Caco-2 (cell line): ENCODE results near the gene THY1. TPM values are rescaled to one million over a fixed set of nuclear protein-coding genes. Genes with fewer than 3 reads are reported as not detected.
"Not testable (repeated sequence)": the region's sequence is repeated elsewhere in the genome, so short reads cannot be mapped to it uniquely, and the experiment has no call there.

Source experiments
- BruUV-seq: library from RNA; stranded (reverse); fragments of 400-500 nt; replicated peaks from 2 replicates; lab custom pipeline; 2021; lab: Mats Ljungman, UMichigan
- CTCF ChIA-PET: fragments of 300-600 bp; sonication (Branson Sonifier 250); formaldehyde crosslinking; loops from one replicate; lab custom pipeline; 2022; ENCODE audit warnings: antibody characterized with exemption; lab: Charles Lee
- POLR2A ChIA-PET: fragments of 300-600 bp; sonication (Branson Sonifier 250); formaldehyde crosslinking; loops from one replicate; lab custom pipeline; 2022; ENCODE audit warnings: antibody characterized with exemption; lab: Charles Lee
- DNase-seq, 2 experiments: peaks; one replicate each; pipeline versions ENCODE4 v3.0.0 to v3.0.0-alpha.2; 2020 to 2022
- H3K27me3 ChIP-seq: replicated peaks from 2 replicates; pipeline ENCODE4 v1.6.0; 2011; ENCODE audit warnings: low read length; ENCODE audit not compliant: control insufficient read depth, insufficient read depth
- H3K36me3 ChIP-seq: 2 replicates; pipeline ENCODE4 v1.5.1; 2011; ENCODE audit warnings: low read length; ENCODE audit not compliant: control insufficient read depth, insufficient read depth
- H3K4me1 ChIP-seq: fragments of 250-450 bp; sonication (Bioruptor Pico); 2 replicates; pipeline ENCODE4 v1.5.1; 2020; ENCODE audit warnings: mild to moderate bottlenecking
- H3K4me3 ChIP-seq: 2 replicates; pipeline ENCODE4 v1.5.1; 2011; ENCODE audit warnings: low read depth, mild to moderate bottlenecking, control low read depth, low read length
- H3K9me3 ChIP-seq: fragments of 250-450 bp; sonication (Bioruptor Pico); 2 replicates; pipeline ENCODE4 v1.5.1; 2020; ENCODE audit warnings: mild to moderate bottlenecking, moderate library complexity
- H3K27ac Mint-ChIP-seq: one replicate; pipeline ENCODE4 v1.8.0; 2022; ENCODE audit warnings: mixed read lengths; ENCODE audit not compliant: unreplicated experiment
- H3K27me3 Mint-ChIP-seq: one replicate; pipeline ENCODE4 v1.8.0; 2022; ENCODE audit warnings: mixed read lengths; ENCODE audit not compliant: insufficient read depth, unreplicated experiment
- H3K36me3 Mint-ChIP-seq: one replicate; pipeline ENCODE4 v1.8.0; 2022; ENCODE audit warnings: mild to moderate bottlenecking, mixed read lengths; ENCODE audit not compliant: insufficient read depth, unreplicated experiment
- H3K4me1 Mint-ChIP-seq: one replicate; pipeline ENCODE4 v1.8.0; 2022; ENCODE audit warnings: low read depth, mixed read lengths; ENCODE audit not compliant: unreplicated experiment
- H3K4me3 Mint-ChIP-seq: one replicate; pipeline ENCODE4 v1.8.0; 2022; ENCODE audit warnings: mild to moderate bottlenecking, moderate library complexity, mixed read lengths; ENCODE audit not compliant: unreplicated experiment
- H3K9me3 Mint-ChIP-seq: one replicate; pipeline ENCODE4 v1.8.0; 2022; ENCODE audit warnings: mixed read lengths; ENCODE audit not compliant: unreplicated experiment
- CTCF ChIP-seq, 2 experiments: fragments of 200-600 bp in 1 of 2; IDR thresholded peaks; 1 replicate in 1 of 2; 2 replicates in 1 of 2; pipeline versions ENCODE4 v1.5.1 to v1.8.0; 2011 to 2022; ENCODE audit warnings: antibody characterized with exemption in 1 of 2, control low read depth in 1 of 2, inconsistent platforms in 1 of 2, low read depth in 1 of 2, low read length in 1 of 2, mild to moderate bottlenecking in 1 of 2, moderate library complexity in 1 of 2; ENCODE audit not compliant: insufficient read depth in 1 of 2, severe bottlenecking in 1 of 2, unreplicated experiment in 1 of 2
- intact Hi-C: fragments of 100-400 bp; cut with micrococcal nuclease; formaldehyde crosslinking; loops from one replicate; pipeline ENCODE4 v1.10.0; 2022; ENCODE audit not compliant: unreplicated experiment
- total RNA-seq: library from RNA; stranded (reverse); gene quantifications from 2 replicates; pipeline ENCODE4 v1.2.3, GENCODE V29; 2022

Gene THY1
- total RNA-seq, 1 experiment from 2014 or later = not detected

GRCh38 chr11:119459293-119459976 is 36.5 kb upstream of the THY1 start:
- H3K4me1 ChIP-seq = no peaks in the 10 kb centered on the region
- peaks cover 16% of the 10 kb centered on the region for H3K27me3 Mint-ChIP-seq
- CTCF ChIA-PET = no interaction called here
- H3K4me3 ChIP-seq = no peak overlapping the region
- BruUV-seq = no TSS peak
- intact Hi-C loops = no loop called here
- no peak for TF ChIP-seq CTCF (IDR thresholded peaks at IDR 0.05; ENCODE audit: insufficient read depth in 1 of 2, low read depth in 1 of 2, low read length in 1 of 2, severe bottlenecking in 1 of 2, unreplicated experiment in 1 of 2)
- H3K36me3 ChIP-seq = no peaks in the 10 kb centered on the region
- peaks cover 1% of the 10 kb centered on the region for H3K9me3 ChIP-seq
- no peaks in the 10 kb centered on the region for H3K4me1 Mint-ChIP-seq
- H3K4me3 Mint-ChIP-seq = no peak overlapping the region
- H3K27me3 ChIP-seq = no peaks in the 10 kb centered on the region
- DNase-seq = no peak
- POLR2A ChIA-PET = no interaction called here
- no peaks in the 10 kb centered on the region for H3K9me3 Mint-ChIP-seq
- no peaks in the 10 kb centered on the region for H3K36me3 Mint-ChIP-seq
- no peak overlapping the region for H3K27ac Mint-ChIP-seq

- BruUV-seq, H3K27ac Mint-ChIP-seq, H3K36me3 ChIP-seq, H3K4me3 ChIP-seq, DNase-seq, POLR2A ChIA-PET, H3K9me3 ChIP-seq, H3K4me1 Mint-ChIP-seq, H3K36me3 Mint-ChIP-seq, H3K4me3 Mint-ChIP-seq, CTCF ChIA-PET, H3K4me1 ChIP-seq, H3K9me3 Mint-ChIP-seq, intact Hi-C loops, H3K27me3 ChIP-seq: not testable (repeated sequence)
- peaks cover 23% of the 10 kb centered on the region for H3K27me3 Mint-ChIP-seq
Measured at GRCh38 chr11:119455708-119456107, 32.7 kb upstream of the THY1 start.

- H3K4me3 ChIP-seq, H3K4me1 ChIP-seq, H3K36me3 Mint-ChIP-seq, DNase-seq, H3K9me3 ChIP-seq, intact Hi-C loops, H3K36me3 ChIP-seq, H3K9me3 Mint-ChIP-seq, POLR2A ChIA-PET, H3K27ac Mint-ChIP-seq, H3K4me3 Mint-ChIP-seq, H3K27me3 ChIP-seq, CTCF ChIA-PET, H3K4me1 Mint-ChIP-seq, BruUV-seq: not testable (repeated sequence)
- H3K27me3 Mint-ChIP-seq = peaks cover 23% of the 10 kb centered on the region
Measured at GRCh38 chr11:119455241-119455640, 32.3 kb upstream of the THY1 start.

GRCh38 chr11:119453881-119454280 is 30.9 kb upstream of the THY1 start:
- H3K4me1 ChIP-seq = no peaks in the 10 kb centered on the region
- BruUV-seq = no TSS peak
- H3K36me3 Mint-ChIP-seq = no peaks in the 10 kb centered on the region
- H3K27ac Mint-ChIP-seq = no peak overlapping the region
- intact Hi-C loops = no loop called here
- H3K36me3 ChIP-seq = no peaks in the 10 kb centered on the region
- no peak for DNase-seq
- H3K9me3 Mint-ChIP-seq = no peaks in the 10 kb centered on the region
- no peaks in the 10 kb centered on the region for H3K9me3 ChIP-seq
- H3K4me1 Mint-ChIP-seq = no peaks in the 10 kb centered on the region
- H3K4me3 Mint-ChIP-seq = no peak overlapping the region
- no peak for TF ChIP-seq CTCF (IDR thresholded peaks at IDR 0.05; ENCODE audit: insufficient read depth in 1 of 2, low read depth in 1 of 2, low read length in 1 of 2, severe bottlenecking in 1 of 2, unreplicated experiment in 1 of 2)
- POLR2A ChIA-PET = no interaction called here
- H3K27me3 Mint-ChIP-seq = peaks cover 16% of the 10 kb centered on the region
- CTCF ChIA-PET = interaction anchor here (0.9 kb wide), 1 partner anchor 21 kb away, joined by 5 read pairs; no protein-coding TSS in a partner anchor
- H3K4me3 ChIP-seq = no peak overlapping the region
- H3K27me3 ChIP-seq = no peaks in the 10 kb centered on the region; the same call in none of the 2 replicates
